Activated CD8-positive, alpha-beta memory T cell treated with anti-CD3 and anti-CD28 coated beads for 36 hours (primary cell): ENCODE measurements around the gene TSPO2. TPM values are rescaled to one million over a fixed set of nuclear protein-coding genes. Genes with fewer than 3 reads are reported as not detected.

Experiments
- CTCF ChIA-PET: fragments of 350-600 bp; sonication (Branson Sonifier 250); formaldehyde crosslinking; loops from one replicate; lab custom pipeline; 2021; ENCODE audit warnings: antibody characterized with exemption; lab: Charles Lee
- POLR2A ChIA-PET: fragments of 350-600 bp; sonication (Branson Sonifier 250); formaldehyde crosslinking; loops from one replicate; lab custom pipeline; 2021; ENCODE audit warnings: antibody characterized with exemption; lab: Charles Lee
- total RNA-seq, 2 experiments: library from RNA; stranded (reverse); gene quantifications; one replicate each; pipeline ENCODE4 v1.2.3, GENCODE V29; 2021

Gene TSPO2
- total RNA-seq, 2 experiments from 2014 or later = not detected

- ChIA-PET CTCF (no interaction called here), POLR2A (no interaction called here)
These were observed 24.6 kb downstream of the TSPO2 start for GRCh38 chr6:41066867-41067304.

GRCh38 chr6:41071501-41071922, 29.2 kb downstream of the TSPO2 start:
- POLR2A ChIA-PET = no interaction called here
- CTCF ChIA-PET = interaction anchor here (1.4 kb wide), 1 partner anchor 43 kb away, joined by 3 read pairs; no protein-coding TSS in a partner anchor

DNA sequence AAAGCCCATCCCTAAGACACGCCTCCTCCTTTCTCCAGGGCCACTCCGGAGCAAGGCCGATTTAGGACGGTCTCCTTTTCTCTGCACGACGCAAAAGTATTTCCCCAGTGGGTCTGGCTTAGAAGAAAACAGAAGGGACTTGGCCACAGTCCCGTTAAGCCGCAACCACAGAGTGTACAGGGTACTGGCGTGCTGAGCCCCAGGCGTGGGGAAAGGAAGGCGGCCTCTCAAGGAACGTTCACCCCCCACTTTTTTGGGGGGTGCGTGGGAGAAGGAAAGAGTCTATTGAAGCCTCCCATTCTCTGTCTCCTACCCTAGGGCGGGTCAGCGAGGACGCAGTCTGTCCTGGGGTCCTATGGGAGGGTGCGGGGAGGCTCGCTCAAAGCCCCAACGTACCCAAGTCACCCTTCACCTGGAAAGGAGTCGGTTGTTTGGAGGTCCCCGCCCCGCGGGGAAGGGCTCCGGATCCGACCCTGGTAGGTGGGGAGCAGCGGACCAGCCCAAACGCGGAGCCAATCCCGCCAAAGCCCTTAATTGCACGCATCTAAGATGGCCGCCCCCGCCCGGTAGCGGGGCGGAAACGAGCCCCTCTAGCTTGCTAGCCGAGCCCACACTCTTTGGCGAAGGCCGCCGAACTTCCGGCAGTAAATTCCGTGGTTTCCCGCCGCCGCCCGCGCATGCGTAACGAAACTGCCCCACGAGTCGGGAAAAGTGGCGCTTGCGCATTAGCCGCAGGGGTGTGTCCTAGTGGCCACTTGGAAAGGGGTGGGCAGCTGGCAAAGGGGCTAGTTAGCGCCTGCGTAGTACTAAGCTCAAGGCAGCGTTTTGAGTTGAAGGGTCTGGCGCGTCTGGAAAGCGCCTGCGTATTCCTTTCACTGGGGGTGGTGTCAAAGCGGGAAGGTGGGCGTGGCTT, 29.9 kb downstream of the TSPO2 start, which contains the start of gene OARD1:
Gene OARD1, minus strand, starts transcription at position 434 of the 913 bp plus-strand sequence. CDS start 722 bp downstream, outside the sequence.
- POLR2A ChIA-PET = no interaction called here
- CTCF ChIA-PET = interaction anchor here (1.4 kb wide), 1 partner anchor 44 kb away, joined by 3 read pairs; no protein-coding TSS in a partner anchor

DNA sequence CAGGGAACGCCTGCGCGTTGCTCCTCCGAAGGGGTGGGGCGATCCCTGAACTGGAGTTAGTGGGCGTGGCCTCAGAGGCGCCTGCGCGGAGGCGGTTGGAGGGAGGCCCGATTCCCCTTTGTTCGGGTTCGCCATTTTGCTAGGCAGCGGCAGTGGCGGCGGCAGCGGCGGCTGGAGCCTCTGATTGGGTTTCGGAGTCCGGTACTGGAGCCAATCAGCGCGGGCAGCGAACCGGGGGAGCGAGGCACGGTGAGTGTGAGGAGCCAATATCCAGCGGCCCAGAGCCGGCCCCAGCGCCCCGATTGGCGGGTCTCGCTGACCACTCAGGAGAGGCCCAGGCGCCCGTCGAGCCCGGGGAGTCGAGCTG, 30.6 kb downstream of the TSPO2 start, which contains the start of gene NFYA:
Gene NFYA, plus strand, starts transcription at position 139 of the 367 bp plus-strand sequence. CDS start 6,116 bp downstream, outside the sequence.
- ChIA-PET CTCF (no interaction called here), POLR2A (no interaction called here)

- CTCF ChIA-PET = no interaction called here
- POLR2A ChIA-PET = no interaction called here
These were observed 31.1 kb downstream of the TSPO2 start for GRCh38 chr6:41073203-41073967.

DNA sequence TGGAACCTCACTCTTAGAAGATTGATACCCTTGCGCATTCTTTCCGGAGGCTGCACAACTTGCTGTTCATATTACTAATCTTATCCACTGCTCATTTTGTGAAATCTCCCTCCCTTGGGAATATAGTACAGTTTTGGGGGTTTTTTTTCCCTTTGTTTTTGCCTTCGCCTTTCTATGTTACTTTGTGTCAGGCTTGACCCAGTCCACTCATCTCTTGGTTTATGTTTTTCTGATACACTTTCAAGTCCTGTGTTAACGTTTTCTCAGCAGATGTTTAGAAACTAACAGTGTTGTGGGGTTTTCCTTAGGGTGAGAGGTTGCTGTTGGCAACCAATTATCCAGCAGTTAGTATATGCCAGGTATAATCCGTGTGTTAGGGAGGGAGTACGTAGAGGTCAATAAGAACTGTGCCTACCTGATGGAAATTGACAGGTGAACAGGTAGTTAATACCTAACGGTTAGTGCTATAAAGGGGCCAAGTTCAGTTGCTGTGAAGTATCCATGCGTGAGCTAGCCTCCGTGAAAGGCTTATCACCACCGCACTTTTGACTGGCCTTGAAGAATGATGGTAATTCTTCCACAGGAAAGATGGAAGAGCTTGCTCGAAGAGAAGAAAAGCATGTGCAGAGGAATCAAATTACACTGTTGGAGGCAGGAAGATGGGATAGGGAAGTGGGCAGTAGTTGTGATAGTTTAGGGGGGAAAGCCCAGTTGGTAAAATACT, 31.9 kb downstream of the TSPO2 start:
- ChIA-PET CTCF (no interaction called here), POLR2A (interaction anchor here (0.6 to 1.1 kb wide), 2 partner anchors 18 to 204 kb away, joined by 3 to 11 read pairs; no protein-coding TSS in a partner anchor)

GRCh38 chr6:41074692-41075436, 32.6 kb downstream of the TSPO2 start:
- CTCF ChIA-PET = no interaction called here
- POLR2A ChIA-PET = interaction anchor here (0.6 to 1.1 kb wide), 3 partner anchors 17 to 203 kb away, joined by 3 to 11 read pairs (median 3); no protein-coding TSS in a partner anchor

GRCh38 chr6:41075651-41076626, 33.7 kb downstream of the TSPO2 start:
- POLR2A ChIA-PET = interaction anchor here (0.7 kb wide), 1 partner anchor 27 kb away, joined by 3 read pairs; no protein-coding TSS in a partner anchor
- CTCF ChIA-PET = interaction anchor here (0.7 to 1.0 kb wide), 2 partner anchors 12 to 106 kb away, joined by 4 to 6 read pairs; no protein-coding TSS in a partner anchor

DNA sequence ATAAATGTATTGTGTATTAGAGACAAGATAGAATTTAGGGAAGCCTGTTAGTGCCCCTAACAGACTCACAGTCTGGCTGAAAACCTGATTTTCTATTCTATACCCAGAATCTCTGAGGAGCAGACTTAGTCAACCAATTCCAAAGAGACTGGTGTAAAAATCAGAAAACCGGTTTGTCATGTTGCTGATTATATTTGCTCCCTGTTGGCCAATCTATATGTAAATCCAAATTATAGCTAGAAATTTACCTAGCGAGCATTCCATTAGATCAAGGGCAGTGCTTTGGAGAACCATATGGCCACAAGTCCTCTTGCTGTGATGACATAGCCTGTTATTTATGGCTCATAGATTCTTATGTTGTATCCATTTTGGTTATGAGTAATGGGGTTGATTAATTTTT, 35.3 kb downstream of the TSPO2 start:
- ChIA-PET CTCF (no interaction called here), POLR2A (no interaction called here)

GRCh38 chr6:41078101-41078500, 35.8 kb downstream of the TSPO2 start:
- ChIA-PET CTCF (no interaction called here), POLR2A (no interaction called here)

DNA sequence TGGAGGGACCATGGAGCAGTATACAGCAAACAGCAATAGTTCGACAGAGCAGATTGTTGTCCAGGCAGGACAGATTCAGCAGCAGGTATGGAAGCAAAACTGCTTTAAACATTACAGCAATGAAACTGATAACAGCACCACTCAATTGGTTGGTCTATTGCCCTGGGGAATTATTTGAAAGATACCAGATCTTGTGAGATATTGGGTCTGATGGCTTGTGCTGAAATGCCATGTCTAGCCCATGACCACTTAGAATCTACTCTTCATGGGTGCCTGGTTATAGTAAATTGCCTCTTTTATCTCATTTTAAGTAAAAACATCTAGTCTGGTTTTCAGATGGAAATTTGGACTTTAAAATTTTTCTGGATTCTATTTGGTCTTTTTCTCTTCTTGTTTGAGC, 36.8 kb downstream of the TSPO2 start:
- POLR2A ChIA-PET = no interaction called here
- CTCF ChIA-PET = no interaction called here

GRCh38 chr6:41080621-41081020, 38.4 kb downstream of the TSPO2 start:
- CTCF ChIA-PET = no interaction called here
- POLR2A ChIA-PET = no interaction called here

- CTCF ChIA-PET = no interaction called here
- POLR2A ChIA-PET = no interaction called here
These were observed 40.8 kb downstream of the TSPO2 start for GRCh38 chr6:41083072-41083471.

DNA sequence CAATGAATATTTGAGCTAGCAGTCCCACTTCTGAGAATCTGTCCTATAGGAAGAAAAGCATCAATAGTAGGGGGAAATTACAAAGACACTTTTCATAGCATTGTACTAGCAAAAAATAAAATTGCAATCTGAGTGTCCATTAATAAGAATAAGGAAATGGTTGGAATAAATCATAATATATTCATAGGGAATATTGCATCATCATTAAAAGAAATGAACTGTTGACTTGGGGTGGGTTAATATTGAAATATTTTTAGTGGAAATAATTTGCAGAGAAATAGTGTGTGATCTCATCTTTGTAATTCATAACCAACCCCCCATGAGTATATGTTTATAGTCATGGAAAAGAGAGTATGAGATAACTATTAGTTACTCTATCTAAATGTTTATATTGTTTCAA, 42.9 kb downstream of the TSPO2 start:
- ChIA-PET CTCF (no interaction called here), POLR2A (no interaction called here)

- ChIA-PET POLR2A (no interaction called here), CTCF (interaction anchor here (1.8 kb wide), 1 partner anchor 12 kb away, joined by 6 read pairs; no protein-coding TSS in a partner anchor)
These were observed 46.2 kb downstream of the TSPO2 start for GRCh38 chr6:41088451-41088850.

DNA sequence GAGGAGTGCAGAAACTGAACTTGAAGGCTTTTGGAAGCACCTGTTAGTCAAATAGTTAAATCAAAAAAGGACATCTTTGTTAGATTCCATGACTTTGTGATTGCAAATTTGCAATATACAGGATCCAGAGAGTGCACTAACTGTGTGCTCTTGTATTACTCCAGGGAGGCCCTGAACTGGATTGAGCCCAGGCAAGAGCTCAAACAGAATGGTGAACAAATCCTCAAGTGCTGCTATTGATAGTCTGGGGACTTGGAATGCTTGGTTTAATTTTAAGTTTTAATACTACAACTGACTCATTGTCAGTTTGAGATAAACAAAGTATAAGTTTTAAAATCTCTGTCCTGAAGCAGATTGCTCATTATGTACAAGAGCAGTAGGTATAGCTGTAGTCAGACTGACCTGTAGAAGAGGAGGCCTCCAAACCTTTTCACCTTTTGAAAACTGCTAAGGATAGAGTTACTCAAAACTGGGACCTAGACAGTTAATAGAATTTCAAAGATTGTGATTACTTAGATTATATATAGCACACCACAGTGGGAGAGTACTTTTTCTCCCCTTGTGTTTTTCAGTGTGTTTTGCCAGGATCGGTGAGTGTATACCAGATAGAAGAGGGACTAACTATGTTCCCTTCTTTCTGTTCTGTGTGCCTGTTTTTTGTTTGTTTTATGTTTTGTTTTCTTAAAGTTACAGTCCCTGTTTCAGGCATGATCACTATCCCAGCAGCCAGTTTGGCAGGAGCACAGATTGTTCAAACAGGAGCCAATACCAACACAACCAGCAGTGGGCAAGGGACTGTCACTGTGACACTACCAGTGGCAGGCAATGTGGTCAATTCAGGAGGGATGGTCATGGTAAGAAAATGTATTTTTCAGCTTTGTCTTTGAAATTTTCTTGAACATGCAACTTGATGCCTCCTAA, 48.8 kb downstream of the TSPO2 start:
- ChIA-PET CTCF (interaction anchor here (1.0 to 1.4 kb wide), 3 partner anchors 13 to 109 kb away, joined by 4 to 8 read pairs (median 4); no protein-coding TSS in a partner anchor), POLR2A (interaction anchor here (0.7 kb wide), 1 partner anchor 16 kb away, joined by 3 read pairs; no protein-coding TSS in a partner anchor)
